Liver (tissue), 9 donors: ENCODE measurements around the gene NRAS. TPM values are rescaled to one million over a fixed set of nuclear protein-coding genes. Genes with fewer than 3 reads are reported as not detected.

ENCODE experiments used
- DNase-seq: peaks from one replicate; pipeline ENCODE4 v3.0.0-alpha.2; 2017; ENCODE audit warnings: low spot score
- H3K27ac ChIP-seq, 2 donors: one replicate each; pipeline ENCODE4 v1.7.0; 2013; ENCODE audit warnings: inconsistent platforms in 2 of 2, low read length in 2 of 2, control low read depth in 1 of 2, low read depth in 1 of 2, mild to moderate bottlenecking in 1 of 2
- H3K27me3 ChIP-seq, 4 donors: one replicate each; pipeline versions ENCODE4 v1.6.1 to v1.7.0; 2013; ENCODE audit warnings: low read length in 3 of 4, inconsistent platforms in 1 of 4, mild to moderate bottlenecking in 1 of 4, moderate library complexity in 1 of 4; ENCODE audit not compliant: control insufficient read depth in 4 of 4, insufficient read depth in 4 of 4
- H3K36me3 ChIP-seq, 4 donors: one replicate each; pipeline versions ENCODE4 v1.6.1 to v1.7.0; 2013; ENCODE audit warnings: low read length in 3 of 4, mild to moderate bottlenecking in 3 of 4, low read depth in 1 of 4, moderate library complexity in 1 of 4; ENCODE audit not compliant: control insufficient read depth in 4 of 4, insufficient read depth in 3 of 4
- H3K4me1 ChIP-seq, 4 donors: one replicate each; pipeline versions ENCODE4 v1.6.1 to v1.7.0; 2013; ENCODE audit warnings: low read length in 3 of 4, mild to moderate bottlenecking in 3 of 4, moderate library complexity in 1 of 4; ENCODE audit not compliant: control insufficient read depth in 4 of 4, insufficient read depth in 4 of 4
- H3K4me3 ChIP-seq, 3 donors: one replicate each; pipeline versions ENCODE4 v1.6.1 to v1.7.0; 2013; ENCODE audit warnings: low read length in 3 of 3, control low read depth in 1 of 3, low read depth in 1 of 3, mild to moderate bottlenecking in 1 of 3
- H3K9ac ChIP-seq, 2 donors: one replicate each; pipeline ENCODE4 v1.7.0; 2013; ENCODE audit warnings: low read length in 2 of 2, mild to moderate bottlenecking in 2 of 2, moderate library complexity in 2 of 2, control low read depth in 1 of 2, low read depth in 1 of 2
- H3K9me3 ChIP-seq, 4 donors: one replicate each; pipeline versions ENCODE4 v1.6.1 to v1.7.0; 2013; ENCODE audit warnings: low read length in 3 of 4; ENCODE audit not compliant: control insufficient read depth in 4 of 4
- EGR1 ChIP-seq, 2 donors: IDR thresholded peaks; 2 replicates each; pipeline ENCODE4 v1.6.1; 2016 to 2018; ENCODE audit warnings: antibody characterized with exemption in 2 of 2, low read depth in 2 of 2
- FOXA2 ChIP-seq: IDR thresholded peaks from 2 replicates; pipeline ENCODE4 v1.6.1; 2016; ENCODE audit warnings: antibody characterized with exemption
- GABPA ChIP-seq, 2 donors: IDR thresholded peaks in 1 of 2; conservative IDR thresholded peaks in 1 of 2; 2 replicates each; pipeline ENCODE4 v1.6.1; 2016; ENCODE audit warnings: antibody characterized with exemption in 2 of 2, mild to moderate bottlenecking in 1 of 2, moderate library complexity in 1 of 2
- HNF4A ChIP-seq, 2 donors: conservative IDR thresholded peaks; 2 replicates each; pipeline ENCODE4 v1.6.1; 2016; ENCODE audit warnings: antibody characterized with exemption in 2 of 2, mild to moderate bottlenecking in 2 of 2
- HNF4G ChIP-seq: IDR thresholded peaks from 2 replicates; pipeline ENCODE4 v1.6.1; 2016; ENCODE audit warnings: antibody characterized with exemption
- JUND ChIP-seq, 2 donors: IDR thresholded peaks; 2 replicates each; pipeline ENCODE4 v1.6.1; 2016; ENCODE audit warnings: antibody characterized with exemption in 2 of 2
- MAX ChIP-seq: IDR thresholded peaks from 2 replicates; pipeline ENCODE4 v1.6.1; 2016; ENCODE audit warnings: antibody characterized with exemption
- NR2F2 ChIP-seq: IDR thresholded peaks from 2 replicates; pipeline ENCODE4 v1.6.1; 2016; ENCODE audit warnings: antibody characterized with exemption
- RAD21 ChIP-seq, 2 donors: IDR thresholded peaks; 2 replicates each; pipeline ENCODE4 v1.6.1; 2016; ENCODE audit warnings: antibody characterized with exemption in 2 of 2, mild to moderate bottlenecking in 2 of 2
- REST ChIP-seq: IDR thresholded peaks from 2 replicates; pipeline ENCODE4 v1.6.1; 2016; ENCODE audit warnings: antibody characterized with exemption, mild to moderate bottlenecking
- RXRA ChIP-seq, 2 donors: IDR thresholded peaks; 2 replicates each; pipeline ENCODE4 v1.6.1; 2017 to 2018; ENCODE audit warnings: antibody characterized with exemption in 2 of 2, mild to moderate bottlenecking in 1 of 2
- SP1 ChIP-seq: IDR thresholded peaks from 2 replicates; pipeline ENCODE4 v1.6.1; 2018; ENCODE audit warnings: antibody characterized with exemption, mild to moderate bottlenecking
- TAF1 ChIP-seq: conservative IDR thresholded peaks from 2 replicates; pipeline ENCODE4 v1.6.1; 2016; ENCODE audit warnings: antibody characterized with exemption, mild to moderate bottlenecking
- YY1 ChIP-seq: IDR thresholded peaks from 2 replicates; pipeline ENCODE4 v1.6.1; 2016; ENCODE audit warnings: antibody characterized with exemption, mild to moderate bottlenecking
- WGBS: extraction: QIAGEN DNeasy Blood & Tissue Kit; methylation state at CpG from one replicate; pipeline ENCODE4 v1.1.7; 2013; 5-methylcytosine and 5-hydroxymethylcytosine counted together
- polyA plus RNA-seq, 2 donors: library from polyadenylated mRNA; stranded (reverse) in 1 of 2; unstranded in 1 of 2; fragments of 200-250 nt in 1 of 2; fragments of >200 nt in 1 of 2; fragmentation: Nextera tagmentation in 1 of 2; extraction: Ambion mirVana in 1 of 2; gene quantifications; one replicate each; pipeline versions ENCODE4 v1.2.1 to v1.2.3, GENCODE V29; 2013 to 2015
- total RNA-seq, 2 donors: library from RNA; depleted of rRNA; stranded (reverse); fragments of >200 nt; gene quantifications; one replicate each; pipeline ENCODE4 v1.2.3, GENCODE V29; 2014
- TF ChIP-seq, protein P1 (sequence below): IDR thresholded peaks from 2 replicates; pipeline ENCODE4 v1.6.1; 2016; ENCODE audit warnings: antibody characterized with exemption
- TF ChIP-seq, protein P2 (sequence below): fragments of 150-350 bp; IDR thresholded peaks from 2 replicates; pipeline ENCODE4 v1.5.1; 2017; ENCODE audit warnings: improper control_type of control experiment, low read depth, low read length; ENCODE audit not compliant: missing input control
- donor health status: healthy.
- donor health status: healthy.
- donor health status: healthy.
- donor health status: healthy.
- donor health status: healthy.

The NRAS gene
- total and polyA plus RNA-seq, 4 donors: 6.7 to 36.0 (median 13.4) TPM

GRCh38 chr1:114691061-114691460, 25.5 kb downstream of the NRAS start (continued):
- TF ChIP-seq REST: no peak
- TF ChIP-seq MAX: no peak
- TF ChIP-seq, protein P1, sequence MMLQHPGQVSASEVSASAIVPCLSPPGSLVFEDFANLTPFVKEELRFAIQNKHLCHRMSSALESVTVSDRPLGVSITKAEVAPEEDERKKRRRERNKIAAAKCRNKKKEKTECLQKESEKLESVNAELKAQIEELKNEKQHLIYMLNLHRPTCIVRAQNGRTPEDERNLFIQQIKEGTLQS: no peak
- no peak for TF ChIP-seq TAF1
- TF ChIP-seq YY1: no peak
- no peak for TF ChIP-seq NR2F2

DNA sequence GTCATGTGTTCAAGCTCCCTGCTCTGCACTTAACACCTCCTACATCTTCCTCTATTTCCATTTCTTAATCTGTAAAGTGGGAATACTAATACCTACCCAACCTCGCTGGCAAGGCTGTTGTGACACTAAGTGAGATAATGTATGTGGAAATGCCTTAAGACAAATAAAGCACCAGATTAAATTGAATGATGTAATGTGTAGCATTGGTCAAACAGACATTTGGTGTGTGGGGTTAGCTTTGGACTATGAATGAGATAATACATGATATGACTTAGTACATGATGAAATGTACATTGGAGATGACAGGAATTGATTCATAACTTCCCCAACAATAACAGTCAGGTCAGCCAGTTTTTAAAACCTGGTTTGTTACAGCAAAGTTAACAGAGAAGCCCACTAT, 26.4 kb downstream of the NRAS start:
- Histone ChIP-seq H3K27me3 (no peaks in the 10 kb centered on the region), H3K9me3 (no peaks in the 10 kb centered on the region), H3K9ac (no peak overlapping the region), H3K36me3 (no peaks in the 10 kb centered on the region), H3K27ac (no peak overlapping the region), H3K4me3 (no peak overlapping the region), H3K4me1 (no peaks in the 10 kb centered on the region)
- no peak for TF ChIP-seq RAD21 (IDR thresholded peaks at IDR 0.05)
- TF ChIP-seq NR2F2: no peak
- TF ChIP-seq FOXA2: no peak
- no peak for TF ChIP-seq JUND (IDR thresholded peaks at IDR 0.05)
- no peak for TF ChIP-seq YY1
- TF ChIP-seq SP1: no peak
- no peak for TF ChIP-seq HNF4A (conservative IDR thresholded peaks at IDR 0.05)
- TF ChIP-seq RXRA (IDR thresholded peaks at IDR 0.05): no peak
- TF ChIP-seq TAF1: no peak
- TF ChIP-seq HNF4G: no peak
- DNase-seq: no peak
- 82% methylated on average over 1 of the region's 1 CpG for WGBS

DNA sequence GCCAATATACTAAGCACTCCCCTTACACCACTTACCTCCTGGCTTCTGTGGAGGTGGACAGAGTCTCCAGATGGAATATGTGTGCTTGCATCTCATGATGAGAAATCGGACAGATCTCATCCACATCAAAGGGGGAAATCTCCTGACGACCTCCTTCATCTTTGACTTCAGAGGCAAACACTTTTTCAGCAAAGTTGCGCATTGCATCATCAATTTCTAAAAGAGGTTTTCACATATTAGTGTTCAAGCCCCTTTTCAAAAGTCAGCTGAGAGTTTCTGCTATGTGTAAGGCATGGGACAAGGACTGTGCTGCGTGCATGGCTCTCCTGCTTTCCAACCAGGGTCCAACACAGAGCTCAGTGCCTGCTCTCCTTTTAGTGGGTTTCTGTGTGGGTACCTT, 28.0 kb downstream of the NRAS start:
- H3K36me3 ChIP-seq: no peaks in the 10 kb centered on the region
- TF ChIP-seq YY1 (no peak), REST (no peak), RXRA (IDR thresholded peaks at IDR 0.05) (no peak), FOXA2 (no peak), GABPA (IDR thresholded peaks at IDR 0.05 in 1 of 2, conservative IDR thresholded peaks at IDR 0.05 in 1 of 2) (no peak), TAF1 (no peak), MAX (no peak), JUND (IDR thresholded peaks at IDR 0.05) (no peak), SP1 (no peak), RAD21 (IDR thresholded peaks at IDR 0.05) (no peak), EGR1 (IDR thresholded peaks at IDR 0.05; ENCODE audit: low read depth in 2 of 2) (no peak), HNF4A (conservative IDR thresholded peaks at IDR 0.05) (no peak), HNF4G (no peak)
- TF ChIP-seq, protein P2, sequence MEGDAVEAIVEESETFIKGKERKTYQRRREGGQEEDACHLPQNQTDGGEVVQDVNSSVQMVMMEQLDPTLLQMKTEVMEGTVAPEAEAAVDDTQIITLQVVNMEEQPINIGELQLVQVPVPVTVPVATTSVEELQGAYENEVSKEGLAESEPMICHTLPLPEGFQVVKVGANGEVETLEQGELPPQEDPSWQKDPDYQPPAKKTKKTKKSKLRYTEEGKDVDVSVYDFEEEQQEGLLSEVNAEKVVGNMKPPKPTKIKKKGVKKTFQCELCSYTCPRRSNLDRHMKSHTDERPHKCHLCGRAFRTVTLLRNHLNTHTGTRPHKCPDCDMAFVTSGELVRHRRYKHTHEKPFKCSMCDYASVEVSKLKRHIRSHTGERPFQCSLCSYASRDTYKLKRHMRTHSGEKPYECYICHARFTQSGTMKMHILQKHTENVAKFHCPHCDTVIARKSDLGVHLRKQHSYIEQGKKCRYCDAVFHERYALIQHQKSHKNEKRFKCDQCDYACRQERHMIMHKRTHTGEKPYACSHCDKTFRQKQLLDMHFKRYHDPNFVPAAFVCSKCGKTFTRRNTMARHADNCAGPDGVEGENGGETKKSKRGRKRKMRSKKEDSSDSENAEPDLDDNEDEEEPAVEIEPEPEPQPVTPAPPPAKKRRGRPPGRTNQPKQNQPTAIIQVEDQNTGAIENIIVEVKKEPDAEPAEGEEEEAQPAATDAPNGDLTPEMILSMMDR: no peak
- TF ChIP-seq, protein P1: no peak
- no peak overlapping the region for H3K9ac ChIP-seq
- no peaks in the 10 kb centered on the region for H3K9me3 ChIP-seq
- no peak overlapping the region for H3K4me3 ChIP-seq
- no peaks in the 10 kb centered on the region for H3K27me3 ChIP-seq
- no peak overlapping the region for H3K27ac ChIP-seq
- DNase-seq: no peak
- H3K4me1 ChIP-seq: no peaks in the 10 kb centered on the region
- WGBS: 84% methylated on average over 4 of the region's 4 CpGs
